KMS-11 (cell line): ENCODE measurements around the gene DENND5A.

ENCODE experiments used
- H2AFZ ChIP-seq: fragments of 200-600 bp; sonication (generic); 2 replicates; pipeline ENCODE4 v1.6.1; 2016; ENCODE audit warnings: antibody characterized with exemption, mixed run types, low read depth
- H3K27ac ChIP-seq: fragments of 200-600 bp; sonication (generic); 2 replicates; pipeline ENCODE4 v1.6.1; 2016; ENCODE audit warnings: mild to moderate bottlenecking, mixed run types
- H3K27me3 ChIP-seq: fragments of 200-600 bp; sonication (generic); 2 replicates; pipeline ENCODE4 v1.6.1; 2017; ENCODE audit warnings: mild to moderate bottlenecking, low read depth, mixed run types, moderate library complexity; ENCODE audit not compliant: insufficient read depth
- H3K36me3 ChIP-seq: fragments of 200-600 bp; sonication (generic); 2 replicates; pipeline ENCODE4 v1.6.1; 2017; ENCODE audit warnings: mild to moderate bottlenecking, mixed run types; ENCODE audit not compliant: insufficient read depth
- H3K4me1 ChIP-seq: fragments of 200-600 bp; sonication (generic); 2 replicates; pipeline ENCODE4 v1.6.1; 2016; ENCODE audit warnings: mild to moderate bottlenecking, low read depth, mixed run types; ENCODE audit not compliant: poor library complexity, severe bottlenecking
- H3K4me2 ChIP-seq: fragments of 200-600 bp; sonication (generic); 2 replicates; pipeline ENCODE4 v1.7.0; 2016; ENCODE audit warnings: mild to moderate bottlenecking, mixed run types
- H3K4me3 ChIP-seq: fragments of 200-600 bp; sonication (generic); IDR thresholded peaks from 2 replicates; pipeline ENCODE4 v1.6.1; 2017; ENCODE audit warnings: low read depth, low read length, mixed read lengths; ENCODE audit not compliant: insufficient read depth
- H3K79me2 ChIP-seq: fragments of 200-600 bp; sonication (generic); 2 replicates; pipeline ENCODE4 v1.6.1; 2016; ENCODE audit warnings: low read depth, mixed run types; ENCODE audit not compliant: insufficient read depth
- H3K9ac ChIP-seq: fragments of 200-600 bp; sonication (generic); 2 replicates; pipeline ENCODE4 v1.6.1; 2016; ENCODE audit warnings: mild to moderate bottlenecking, mixed run types
- H4K20me1 ChIP-seq: fragments of 200-600 bp; sonication (generic); 2 replicates; pipeline ENCODE4 v1.6.1; 2016; ENCODE audit warnings: mild to moderate bottlenecking, mixed run types; ENCODE audit not compliant: insufficient read depth
- CTCF ChIP-seq: fragments of 200-600 bp; sonication (generic); conservative IDR thresholded peaks from 2 replicates; pipeline ENCODE4 v1.6.1; 2017; ENCODE audit warnings: low read depth, mild to moderate bottlenecking, antibody characterized with exemption, low read length, moderate library complexity, mixed read lengths

The DENND5A gene

GRCh38 chr11:9141186-9141585 is 124.0 kb downstream of the DENND5A start:
- no peak for TF ChIP-seq CTCF
- no peak overlapping the region for H3K4me3 ChIP-seq
- no peaks in the 10 kb centered on the region for H3K27me3 ChIP-seq
- no peaks in the 10 kb centered on the region for H4K20me1 ChIP-seq
- peaks cover 3% of the 10 kb centered on the region for H3K4me1 ChIP-seq
- H3K9ac ChIP-seq, result no peak overlapping the region
- no peak overlapping the region for H3K4me2 ChIP-seq
- no peaks in the 10 kb centered on the region for H3K79me2 ChIP-seq
- H3K36me3 ChIP-seq, result no peaks in the 10 kb centered on the region
- H2AFZ ChIP-seq, result no peak overlapping the region
- H3K27ac ChIP-seq, result no peak overlapping the region

GRCh38 chr11:9139628-9140357 is 125.4 kb downstream of the DENND5A start:
- H3K27me3 ChIP-seq, result no peaks in the 10 kb centered on the region
- no peak overlapping the region for H2AFZ ChIP-seq
- H3K4me3 ChIP-seq, result no peak overlapping the region
- H3K79me2 ChIP-seq, result no peaks in the 10 kb centered on the region
- no peaks in the 10 kb centered on the region for H3K36me3 ChIP-seq
- H3K4me2 ChIP-seq, result no peak overlapping the region
- H3K9ac ChIP-seq, result no peak overlapping the region
- no peak for TF ChIP-seq CTCF
- H3K4me1 ChIP-seq, result peaks cover 3% of the 10 kb centered on the region
- no peak overlapping the region for H3K27ac ChIP-seq
- H4K20me1 ChIP-seq, result no peaks in the 10 kb centered on the region

GRCh38 chr11:9138612-9139579 is 126.3 kb downstream of the DENND5A start:
- no peak for TF ChIP-seq CTCF
- H4K20me1 ChIP-seq, result no peaks in the 10 kb centered on the region
- H3K9ac ChIP-seq, result no peak overlapping the region
- no peak overlapping the region for H3K4me3 ChIP-seq
- H3K4me1 ChIP-seq, result peaks cover 3% of the 10 kb centered on the region
- no peak overlapping the region for H3K4me2 ChIP-seq
- H3K79me2 ChIP-seq, result no peaks in the 10 kb centered on the region
- no peak overlapping the region for H3K27ac ChIP-seq
- no peak overlapping the region for H2AFZ ChIP-seq
- H3K27me3 ChIP-seq, result no peaks in the 10 kb centered on the region
- H3K36me3 ChIP-seq, result no peaks in the 10 kb centered on the region

- H2AFZ ChIP-seq, result no peak overlapping the region
- TF ChIP-seq CTCF, result peak; percentile 45
- peaks cover 3% of the 10 kb centered on the region for H3K4me1 ChIP-seq
- H3K9ac ChIP-seq, result no peak overlapping the region
- no peaks in the 10 kb centered on the region for H4K20me1 ChIP-seq
- H3K27ac ChIP-seq, result no peak overlapping the region
- no peaks in the 10 kb centered on the region for H3K27me3 ChIP-seq
- no peaks in the 10 kb centered on the region for H3K79me2 ChIP-seq
- H3K4me3 ChIP-seq, result no peak overlapping the region
- H3K4me2 ChIP-seq, result no peak overlapping the region
- H3K36me3 ChIP-seq, result no peaks in the 10 kb centered on the region
Measured at GRCh38 chr11:9138133-9138453, 127.1 kb downstream of the DENND5A start.
